Cardiac ventricle fibroblast (primary cell): ENCODE data around the gene C7. TPM values are rescaled to one million over a fixed set of nuclear protein-coding genes. Genes with fewer than 3 reads are reported as not detected.

ENCODE experiments used
- total RNA-seq: library from RNA; depleted of rRNA; stranded (reverse); fragments of >200 nt; gene quantifications from 2 replicates; pipeline ENCODE4 v1.2.3, GENCODE V29; 2015

Gene C7
- 11,125 and 16,943 TPM in 2 replicates for total RNA-seq

DNA sequence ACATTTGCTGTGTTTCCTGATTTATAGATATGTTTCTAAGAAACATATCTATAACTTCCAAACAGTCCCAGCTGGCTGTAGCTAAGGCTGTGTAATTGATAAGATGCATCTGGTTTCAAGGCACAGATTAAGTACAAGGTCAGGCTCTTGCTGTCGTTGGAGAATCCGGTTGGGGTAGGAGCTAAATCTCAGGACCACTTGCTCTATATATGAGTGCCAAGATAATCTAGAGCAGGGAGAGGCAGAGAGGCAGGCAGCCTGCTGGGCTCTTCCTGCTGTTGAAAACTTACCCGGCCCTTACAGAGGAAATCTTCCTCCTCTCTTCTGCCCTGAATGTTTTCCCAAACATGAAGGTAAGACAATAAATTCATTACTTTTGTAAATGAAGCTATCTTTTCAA is at the start of gene C7:
C7 (plus strand) TSS at position 234 of the 400 bp plus-strand sequence; CDS start at position 348, 114 bp downstream.

Other genes starting within 250 kb of the C7 start
- 39.9 and 40.1 TPM in 2 replicates for gene PTGER4, start 229.6 kb upstream of the C7 start, total RNA-seq
- gene TTC33, start 153.5 kb upstream of the C7 start, total RNA-seq: 7.3 and 10.3 TPM in 2 replicates
- gene PRKAA1, start 111.1 kb upstream of the C7 start, total RNA-seq: 57.2 and 64.6 TPM in 2 replicates
- gene RPL37, start 74.3 kb upstream of the C7 start, total RNA-seq: 220 and 232 TPM in 2 replicates
- 20.6 and 23.3 TPM in 2 replicates for gene CARD6, start 68.1 kb upstream of the C7 start, total RNA-seq
- 0.05 TPM in 1 of 2 replicates, not detected in the other for gene MROH2B, start 161.8 kb downstream of the C7 start, total RNA-seq